ENCODE measurements around the gene MECP2. TPM values are rescaled to one million over a fixed set of nuclear protein-coding genes. Genes with fewer than 3 reads are reported as not detected.

The MECP2 gene
- total and polyA plus RNA-seq, 2 donors (not counting 1 experiment from before 2014, with no cell fraction given) = 20.0 to 122 TPM

- DNase-seq (peak; percentile 70), ATAC-seq (ENCODE audit: low read depth) (peak; percentile 39)
- no CpG with 5 or more reads among the region's 8 CpGs for WGBS (ENCODE audit: insufficient coverage)
- H3K4me3 ChIP-seq (ENCODE audit: control extremely low read depth in 1 of 5, extremely low read depth in 1 of 5, insufficient read depth in 1 of 5, low read depth in 2 of 5, low read length in 4 of 5) = no peak overlapping the region
- no peaks in the 10 kb centered on the region for H3K27me3 ChIP-seq (replicated peaks in 1 of 4; ENCODE audit: control extremely low read depth in 1 of 4, control insufficient read depth in 3 of 4, insufficient read depth in 4 of 4, low read length in 3 of 4)
- ChIA-PET POLR2A (no interaction called here), CTCF (interaction anchor here (1.0 to 1.6 kb wide), 5 partner anchors 21 to 104 kb away, joined by 3 to 5 read pairs (median 4); no protein-coding TSS in a partner anchor)
- no peak overlapping the region for H3K4me3 Mint-ChIP-seq
- H3K4me1 ChIP-seq (ENCODE audit: control insufficient read depth in 2 of 2, insufficient read depth in 2 of 2, low read length in 2 of 2) = peaks cover 4 to 10% of the 10 kb centered on the region in 2 donors
- H3K9me3 Mint-ChIP-seq (ENCODE audit: insufficient read depth) = no peaks in the 10 kb centered on the region
- H3K27me3 Mint-ChIP-seq = no peaks in the 10 kb centered on the region
- H3K4me2 ChIP-seq (replicated peaks; ENCODE audit: low read depth, low read length, poor library complexity, severe bottlenecking) = no peak overlapping the region
- H3K9ac ChIP-seq (ENCODE audit: low read length) = no peak overlapping the region
- intact Hi-C loops (cut with micrococcal nuclease) = loop anchor here (5.0 kb wide), 1 partner anchor 79 kb away; the partner anchor contains the start of genes HCFC1 and TMEM187
- peak overlapping the region; percentile 41 for H3K27ac Mint-ChIP-seq
- H3K79me2 ChIP-seq (ENCODE audit: control insufficient read depth, insufficient read depth, low read length) = peaks cover 68% of the 10 kb centered on the region
- peak; percentile 74 for TF ChIP-seq CTCF (IDR thresholded peaks at IDR 0.05)
- TF ChIP-seq EZH2 (IDR thresholded peaks at IDR 0.05; ENCODE audit: borderline replicate concordance, insufficient read depth, low read depth, low read length, poor library complexity, severe bottlenecking) = no peak
- peak overlapping the region in 1 of 2 donors; percentile 14 for H3K27ac ChIP-seq (ENCODE audit: low read length in 2 of 2)
- H4K20me1 ChIP-seq (ENCODE audit: control insufficient read depth, insufficient read depth, low read length, poor library complexity, severe bottlenecking) = peaks cover 32% of the 10 kb centered on the region
- H2AFZ ChIP-seq (ENCODE audit: insufficient read depth, low read depth, low read length, poor library complexity, severe bottlenecking) = no peak overlapping the region
- peaks cover 0 to 20% of the 10 kb centered on the region in 2 experiments for H3K36me3 ChIP-seq (replicated peaks in 1 of 2; ENCODE audit: control extremely low read depth in 1 of 2, control insufficient read depth in 1 of 2, extremely low read depth in 1 of 2, insufficient read depth in 2 of 2, low read length in 1 of 2)
- no peaks in the 10 kb centered on the region for H3K9me3 ChIP-seq (ENCODE audit: control extremely low read depth in 1 of 3, control insufficient read depth in 2 of 3, insufficient read depth in 1 of 3, low read length in 2 of 3)
- H3K4me1 Mint-ChIP-seq = peaks cover 16% of the 10 kb centered on the region
Observed at GRCh38 chrX:154051201-154051810, 46.2 kb downstream of the MECP2 start.

- Mint-ChIP-seq H3K4me3 (no peak overlapping the region), H3K27me3 (no peaks in the 10 kb centered on the region), H3K9me3 (ENCODE audit: insufficient read depth) (no peaks in the 10 kb centered on the region), H3K4me1 (peaks cover 16% of the 10 kb centered on the region), H3K27ac (no peak overlapping the region)
- H3K9me3 ChIP-seq (ENCODE audit: control extremely low read depth in 1 of 3, control insufficient read depth in 2 of 3, insufficient read depth in 1 of 3, low read length in 2 of 3) = no peaks in the 10 kb centered on the region
- no peak overlapping the region for H2AFZ ChIP-seq (ENCODE audit: insufficient read depth, low read depth, low read length, poor library complexity, severe bottlenecking)
- CTCF ChIA-PET = interaction anchor here (1.0 to 1.9 kb wide), 3 partner anchors 37 to 127 kb away, joined by 3 to 6 read pairs (median 4); no protein-coding TSS in a partner anchor
- DNase-seq = no peak
- 98% methylated on average over 7 of the region's 7 CpGs for WGBS (ENCODE audit: insufficient coverage)
- no peak overlapping the region for H3K4me2 ChIP-seq (replicated peaks; ENCODE audit: low read depth, low read length, poor library complexity, severe bottlenecking)
- no peaks in the 10 kb centered on the region for H3K27me3 ChIP-seq (replicated peaks in 1 of 4; ENCODE audit: control extremely low read depth in 1 of 4, control insufficient read depth in 3 of 4, insufficient read depth in 4 of 4, low read length in 3 of 4)
- POLR2A ChIA-PET = no interaction called here
- TF ChIP-seq EZH2 (IDR thresholded peaks at IDR 0.05; ENCODE audit: borderline replicate concordance, insufficient read depth, low read depth, low read length, poor library complexity, severe bottlenecking) (no peak), CTCF (IDR thresholded peaks at IDR 0.05) (no peak)
- ATAC-seq (ENCODE audit: low read depth) = no peak
- no peak overlapping the region for H3K4me3 ChIP-seq (ENCODE audit: control extremely low read depth in 1 of 5, extremely low read depth in 1 of 5, insufficient read depth in 1 of 5, low read depth in 2 of 5, low read length in 4 of 5)
- peaks cover 0 to 20% of the 10 kb centered on the region in 2 experiments for H3K36me3 ChIP-seq (replicated peaks in 1 of 2; ENCODE audit: control extremely low read depth in 1 of 2, control insufficient read depth in 1 of 2, extremely low read depth in 1 of 2, insufficient read depth in 2 of 2, low read length in 1 of 2)
- H3K9ac ChIP-seq (ENCODE audit: low read length) = no peak overlapping the region
- H3K4me1 ChIP-seq (ENCODE audit: control insufficient read depth in 2 of 2, insufficient read depth in 2 of 2, low read length in 2 of 2) = peaks cover 4 to 10% of the 10 kb centered on the region in 2 donors
- peaks cover 72% of the 10 kb centered on the region for H3K79me2 ChIP-seq (ENCODE audit: control insufficient read depth, insufficient read depth, low read length)
- intact Hi-C loops (cut with micrococcal nuclease) = loop anchor here (5.0 kb wide), 1 partner anchor 78 kb away; the partner anchor contains the start of genes HCFC1 and TMEM187
- H3K27ac ChIP-seq (ENCODE audit: low read length in 2 of 2) = no peak overlapping the region
- peaks cover 35% of the 10 kb centered on the region for H4K20me1 ChIP-seq (ENCODE audit: control insufficient read depth, insufficient read depth, low read length, poor library complexity, severe bottlenecking)
Observed at GRCh38 chrX:154050113-154050495, 47.4 kb downstream of the MECP2 start.

All from B cell (primary cell).